GM23338 (cell line): Measurements from ENCODE around the gene ARFGEF2. TPM values are rescaled to one million over a fixed set of nuclear protein-coding genes. Genes with fewer than 3 reads are reported as not detected.

ENCODE experiments used
- ATAC-seq: fragments of 200-7000 bp; cut with Tn5 transposase; 3 replicates; pipeline ENCODE4 v1.9.1; 2020
- DNase-seq: peaks from one replicate; pipeline ENCODE4 v3.0.0-alpha.2; 2015; ENCODE audit warnings: low spot score
- H2AFZ ChIP-seq: fragments of 200-600 bp; sonication (generic); 2 replicates; pipeline ENCODE4 v1.8.0; 2016; ENCODE audit warnings: antibody characterized with exemption, mild to moderate bottlenecking, moderate library complexity
- H3F3A ChIP-seq: fragments of 200-600 bp; sonication (generic); replicated peaks from 2 replicates; pipeline ENCODE4 v1.8.0; 2017; ENCODE audit warnings: antibody characterized with exemption, mixed run types, low read depth
- H3K27ac ChIP-seq: fragments of 200-600 bp; sonication (generic); 2 replicates; pipeline ENCODE4 v1.6.1; 2016; ENCODE audit warnings: low read depth
- H3K27me3 ChIP-seq: fragments of 200-600 bp; sonication (generic); 2 replicates; pipeline ENCODE4 v1.8.0; 2016; ENCODE audit warnings: mild to moderate bottlenecking, mixed run types, moderate library complexity; ENCODE audit not compliant: insufficient read depth
- H3K36me3 ChIP-seq: fragments of 200-600 bp; sonication (generic); 2 replicates; pipeline ENCODE4 v1.8.0; 2016; ENCODE audit warnings: mild to moderate bottlenecking; ENCODE audit not compliant: insufficient read depth
- H3K4me1 ChIP-seq: fragments of 200-600 bp; sonication (generic); 2 replicates; pipeline ENCODE4 v1.8.0; 2016; ENCODE audit warnings: mild to moderate bottlenecking, moderate library complexity; ENCODE audit not compliant: insufficient read depth
- H3K4me2 ChIP-seq: fragments of 200-600 bp; sonication (generic); 2 replicates; pipeline ENCODE4 v1.7.1; 2017; ENCODE audit warnings: mixed run types
- H3K4me3 ChIP-seq: fragments of 200-600 bp; sonication (generic); 2 replicates; pipeline ENCODE4 v1.6.1; 2016; ENCODE audit warnings: mixed run types
- H3K79me2 ChIP-seq: fragments of 200-600 bp; sonication (generic); replicated peaks from 2 replicates; pipeline ENCODE4 v1.8.0; 2017; ENCODE audit warnings: mild to moderate bottlenecking; ENCODE audit not compliant: insufficient read depth
- H3K9me2 ChIP-seq: fragments of 200-600 bp; sonication (generic); 2 replicates; pipeline ENCODE4 v1.8.0; 2017; ENCODE audit not compliant: insufficient read depth
- H4K20me1 ChIP-seq: fragments of 200-600 bp; sonication (generic); replicated peaks from 2 replicates; pipeline ENCODE4 v1.8.0; 2017; ENCODE audit warnings: mild to moderate bottlenecking; ENCODE audit not compliant: insufficient read depth
- H3K27ac Mint-ChIP-seq: 2 replicates; pipeline ENCODE4 v1.8.0; 2020; ENCODE audit warnings: inconsistent platforms, mild to moderate bottlenecking, moderate library complexity, mixed read lengths
- H3K27me3 Mint-ChIP-seq: 3 replicates; pipeline ENCODE4 v1.8.0; 2022; ENCODE audit warnings: low read depth, mild to moderate bottlenecking, moderate library complexity, mixed read lengths, inconsistent platforms; ENCODE audit not compliant: insufficient read depth, poor library complexity
- H3K36me3 Mint-ChIP-seq: 3 replicates; pipeline ENCODE4 v1.8.0; 2021; ENCODE audit warnings: low read depth, mild to moderate bottlenecking, inconsistent platforms, moderate library complexity, mixed read lengths
- H3K4me1 Mint-ChIP-seq: 3 replicates; pipeline ENCODE4 v1.8.0; 2020; ENCODE audit warnings: mild to moderate bottlenecking, inconsistent platforms, mixed read lengths
- H3K4me3 Mint-ChIP-seq: 3 replicates; pipeline ENCODE4 v1.8.0; 2021; ENCODE audit warnings: moderate library complexity, mild to moderate bottlenecking, inconsistent platforms, mixed read lengths
- H3K9me3 Mint-ChIP-seq: 3 replicates; pipeline ENCODE4 v1.8.0; 2020; ENCODE audit warnings: moderate library complexity, mild to moderate bottlenecking, inconsistent platforms, mixed read lengths
- ETS1 ChIP-seq: IDR thresholded peaks from 2 replicates; pipeline ENCODE4 v1.6.1; 2016; ENCODE audit warnings: antibody characterized with exemption
- EZH2phosphoT487 ChIP-seq: fragments of 200-600 bp; sonication (generic); IDR thresholded peaks from one replicate; pipeline ENCODE4 v1.8.1; 2018; ENCODE audit warnings: antibody characterized with exemption; ENCODE audit not compliant: unreplicated experiment
- NANOG ChIP-seq: IDR thresholded peaks from 2 replicates; pipeline ENCODE4 v1.6.1; 2016; ENCODE audit warnings: antibody characterized with exemption, borderline replicate concordance
- STAT1 ChIP-seq: IDR thresholded peaks from one replicate; pipeline ENCODE4 v1.6.1; 2016; ENCODE audit warnings: antibody characterized with exemption; ENCODE audit not compliant: unreplicated experiment
- ZNF331 ChIP-seq: fragments of 250-450 bp; sonication (Bioruptor Pico); IDR thresholded peaks from 2 replicates; pipeline ENCODE4 v1.5.0; 2020; ENCODE audit warnings: low read depth, mild to moderate bottlenecking, moderate library complexity
- ZNF462 ChIP-seq: fragments of 250-450 bp; sonication (Bioruptor Pico); IDR thresholded peaks from 2 replicates; pipeline ENCODE4 v1.5.0; 2020; ENCODE audit warnings: mild to moderate bottlenecking, moderate library complexity
- polyA plus RNA-seq: library from polyadenylated mRNA; unstranded; fragments of >200 nt; fragmentation: Nextera tagmentation; extraction: Ambion mirVana; gene quantifications from 2 replicates; pipeline ENCODE4 v1.2.1, GENCODE V29; 2016
- total RNA-seq: library from RNA; depleted of rRNA; stranded (reverse); fragments of >200 nt; shearing (Covaris generic); gene quantifications from 2 replicates; pipeline ENCODE4 v1.2.3, GENCODE V29; 2014

Gene ARFGEF2
- total and polyA plus RNA-seq, 2 experiments from 2014 or later = 7.2 to 25.5 TPM

- TF ChIP-seq ZNF462 (CRISPR knock-in tag) (no peak), NANOG (no peak), STAT1 (no peak), EZH2phosphoT487 (no peak)
These were observed 15.2 kb upstream of the ARFGEF2 start (continued) for GRCh38 chr20:48906221-48906877.

DNA sequence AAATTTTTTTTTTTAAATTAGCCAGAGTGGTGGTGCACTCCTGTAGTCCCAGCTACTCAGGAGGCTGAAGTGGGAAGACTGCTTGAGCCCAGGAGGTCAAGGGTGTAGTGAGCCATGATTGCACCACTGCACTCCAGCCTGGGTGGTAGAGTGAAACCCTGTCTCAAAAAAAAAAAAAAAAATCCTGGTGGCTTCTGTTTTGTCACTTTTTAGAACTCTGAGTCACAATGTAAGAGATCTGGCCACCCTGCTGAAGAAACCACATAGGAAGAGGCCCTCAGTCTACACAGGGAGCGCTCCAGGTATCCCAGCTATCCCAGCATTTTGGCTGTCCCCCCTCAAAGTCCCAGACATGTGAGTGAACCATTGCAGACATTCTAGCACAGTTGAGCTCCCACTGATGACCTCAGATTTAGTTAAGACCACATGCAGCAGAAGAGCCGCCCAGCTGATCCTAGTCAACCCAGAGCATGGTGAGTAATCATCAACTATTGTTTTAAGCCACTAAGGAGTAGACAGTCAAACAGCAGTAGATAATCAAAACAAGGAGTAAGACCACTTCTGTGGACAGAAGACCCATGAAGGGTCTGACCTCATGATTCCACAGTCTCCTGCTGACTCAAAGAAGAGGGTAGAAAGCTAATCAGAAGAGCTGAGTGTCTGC, 12.7 kb upstream of the ARFGEF2 start:
- Histone ChIP-seq H3K4me2 (no peak overlapping the region), H3K79me2 (no peaks in the 10 kb centered on the region), H3K9me2 (no peaks in the 10 kb centered on the region), H3F3A (no peaks in the 10 kb centered on the region), H3K4me1 (peaks cover 6% of the 10 kb centered on the region; the same call in 1 of the 2 replicates), H3K36me3 (no peaks in the 10 kb centered on the region), H3K4me3 (no peak overlapping the region), H4K20me1 (no peaks in the 10 kb centered on the region), H2AFZ (no peak overlapping the region), H3K27ac (no peak overlapping the region), H3K27me3 (no peaks in the 10 kb centered on the region)
- no peak overlapping the region for H3K27ac Mint-ChIP-seq
- H3K36me3 Mint-ChIP-seq = no peaks in the 10 kb centered on the region
- H3K27me3 Mint-ChIP-seq = peaks cover 11% of the 10 kb centered on the region
- DNase-seq = no peak
- peaks cover 6% of the 10 kb centered on the region for H3K4me1 Mint-ChIP-seq
- no peak for ATAC-seq
- TF ChIP-seq ZNF331 = peak; percentile 73
- TF ChIP-seq ETS1 = no peak
- peaks cover 16% of the 10 kb centered on the region for H3K9me3 Mint-ChIP-seq
- H3K4me3 Mint-ChIP-seq = no peak overlapping the region
